PC-9 (cell line): Measurements from ENCODE around the gene IFNA1. TPM values are rescaled to one million over a fixed set of nuclear protein-coding genes. Genes with fewer than 3 reads are reported as not detected.

Experiments used
- BruUV-seq: library from RNA; stranded (reverse); fragments of 400-500 nt; replicated peaks from 2 replicates; lab custom pipeline; 2021; lab: Mats Ljungman, UMichigan
- CTCF ChIA-PET: fragments of 300-600 bp; sonication (Branson Sonifier 250); formaldehyde crosslinking; loops from one replicate; lab custom pipeline; 2022; ENCODE audit warnings: antibody characterized with exemption; lab: Charles Lee
- POLR2A ChIA-PET: fragments of 300-600 bp; sonication (Branson Sonifier 250); formaldehyde crosslinking; loops from one replicate; lab custom pipeline; 2022; ENCODE audit warnings: antibody characterized with exemption; ENCODE audit not compliant: unreplicated experiment; lab: Charles Lee
- DNase-seq, 2 experiments: peaks; one replicate each; pipeline versions ENCODE4 v3.0.0 to v3.0.0-alpha.2; 2015 to 2022; ENCODE audit warnings: mixed read lengths in 1 of 2
- H2AFZ ChIP-seq: fragments of 200-600 bp; sonication (generic); 2 replicates; pipeline ENCODE4 v1.8.1; 2017; ENCODE audit warnings: antibody characterized with exemption
- H3F3A ChIP-seq: fragments of 200-600 bp; sonication (generic); 2 replicates; pipeline ENCODE4 v1.8.1; 2017; ENCODE audit warnings: antibody characterized with exemption, mild to moderate bottlenecking, low read depth; ENCODE audit not compliant: insufficient read depth
- H3K27ac ChIP-seq: fragments of 200-600 bp; sonication (generic); 2 replicates; pipeline ENCODE4 v1.6.1; 2016; ENCODE audit warnings: mixed run types
- H3K27me3 ChIP-seq: fragments of 200-600 bp; sonication (generic); 2 replicates; pipeline ENCODE4 v1.6.1; 2016; ENCODE audit warnings: low read depth, mixed run types; ENCODE audit not compliant: insufficient read depth
- H3K36me3 ChIP-seq: fragments of 200-600 bp; sonication (generic); 2 replicates; pipeline ENCODE4 v1.6.1; 2016; ENCODE audit warnings: low read depth, mixed run types
- H3K4me1 ChIP-seq: fragments of 200-600 bp; sonication (generic); replicated peaks from 2 replicates; pipeline ENCODE4 v1.6.1; 2016; ENCODE audit warnings: mixed run types; ENCODE audit not compliant: insufficient read depth
- H3K4me2 ChIP-seq: fragments of 200-600 bp; sonication (generic); 2 replicates; pipeline ENCODE4 v1.6.1; 2017; ENCODE audit warnings: mixed run types
- H3K4me3 ChIP-seq: fragments of 200-600 bp; sonication (generic); 2 replicates; pipeline ENCODE4 v1.6.1; 2016; ENCODE audit warnings: mixed run types
- H3K79me2 ChIP-seq: fragments of 200-600 bp; sonication (generic); 2 replicates; pipeline ENCODE4 v1.6.1; 2017; ENCODE audit warnings: low read depth, mixed run types
- H3K9me2 ChIP-seq: fragments of 200-600 bp; sonication (generic); 2 replicates; pipeline ENCODE4 v1.8.1; 2017; ENCODE audit warnings: mild to moderate bottlenecking; ENCODE audit not compliant: insufficient read depth
- H3K9me3 ChIP-seq: fragments of 200-600 bp; sonication (generic); 2 replicates; pipeline ENCODE4 v1.8.1; 2016; ENCODE audit warnings: low read depth; ENCODE audit not compliant: insufficient read depth
- H4K20me1 ChIP-seq: fragments of 200-600 bp; sonication (generic); 2 replicates; pipeline ENCODE4 v1.8.1; 2017; ENCODE audit not compliant: insufficient read depth
- EZH2 ChIP-seq: fragments of 200-600 bp; sonication (generic); IDR thresholded peaks from 2 replicates; pipeline ENCODE4 v1.8.0; 2017; ENCODE audit warnings: antibody characterized with exemption, low read depth
- intact Hi-C: fragments of 100-400 bp; cut with micrococcal nuclease; formaldehyde crosslinking; loops from one replicate; pipeline ENCODE4 v1.10.0; 2022; ENCODE audit not compliant: unreplicated experiment
- total RNA-seq: library from RNA; stranded (reverse); gene quantifications from 2 replicates; pipeline ENCODE4 v1.2.3, GENCODE V29; 2021
- TF ChIP-seq, protein P1 (sequence below): fragments of 200-600 bp; sonication (generic); conservative IDR thresholded peaks from 2 replicates; pipeline ENCODE4 v1.6.1; 2017; ENCODE audit warnings: mixed run types, antibody characterized with exemption, mild to moderate bottlenecking, moderate library complexity

The IFNA1 gene
- total RNA-seq, 1 experiment from 2014 or later, result not detected

DNA sequence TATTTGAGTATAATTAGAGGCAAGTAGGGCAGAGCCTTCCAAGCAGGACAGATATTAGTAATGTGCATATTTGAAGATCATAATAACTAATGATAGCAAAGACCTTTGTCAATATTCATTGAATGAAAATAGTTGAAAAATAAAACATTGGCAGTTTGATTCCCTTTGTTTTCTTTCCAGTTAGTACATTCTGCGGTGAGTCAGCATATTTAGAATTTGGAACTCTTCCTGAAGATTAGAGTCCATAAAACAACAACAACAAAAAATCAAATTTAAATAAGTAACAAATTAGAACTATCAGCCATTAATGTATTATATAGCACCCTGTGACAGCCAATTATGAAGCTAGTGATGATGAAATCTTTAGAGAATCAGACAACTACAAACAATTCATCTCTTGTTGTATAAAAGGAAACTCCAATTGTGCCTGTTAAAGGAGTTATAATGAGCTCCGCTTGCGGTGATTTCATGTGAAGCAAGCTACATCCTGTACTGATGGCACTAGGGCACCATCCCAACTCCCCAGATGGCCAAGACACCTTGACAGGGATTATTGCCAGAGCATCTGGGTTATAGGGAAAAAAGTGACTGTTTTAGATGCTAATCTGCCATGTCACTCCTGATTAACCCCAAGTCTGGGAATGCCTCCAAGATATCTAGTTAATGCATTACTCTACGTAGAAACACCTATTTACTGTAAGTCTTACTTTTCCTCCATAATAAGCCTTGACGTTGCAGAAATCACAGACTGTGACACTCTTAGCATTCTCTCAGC lies 24.6 kb upstream of the IFNA1 start:
- no peaks in the 10 kb centered on the region for H3F3A ChIP-seq
- H3K4me1 ChIP-seq, result no peaks in the 10 kb centered on the region
- H3K79me2 ChIP-seq, result no peaks in the 10 kb centered on the region
- no peak overlapping the region for H3K27ac ChIP-seq
- intact Hi-C loops, result no loop called here
- TF ChIP-seq, protein P1, sequence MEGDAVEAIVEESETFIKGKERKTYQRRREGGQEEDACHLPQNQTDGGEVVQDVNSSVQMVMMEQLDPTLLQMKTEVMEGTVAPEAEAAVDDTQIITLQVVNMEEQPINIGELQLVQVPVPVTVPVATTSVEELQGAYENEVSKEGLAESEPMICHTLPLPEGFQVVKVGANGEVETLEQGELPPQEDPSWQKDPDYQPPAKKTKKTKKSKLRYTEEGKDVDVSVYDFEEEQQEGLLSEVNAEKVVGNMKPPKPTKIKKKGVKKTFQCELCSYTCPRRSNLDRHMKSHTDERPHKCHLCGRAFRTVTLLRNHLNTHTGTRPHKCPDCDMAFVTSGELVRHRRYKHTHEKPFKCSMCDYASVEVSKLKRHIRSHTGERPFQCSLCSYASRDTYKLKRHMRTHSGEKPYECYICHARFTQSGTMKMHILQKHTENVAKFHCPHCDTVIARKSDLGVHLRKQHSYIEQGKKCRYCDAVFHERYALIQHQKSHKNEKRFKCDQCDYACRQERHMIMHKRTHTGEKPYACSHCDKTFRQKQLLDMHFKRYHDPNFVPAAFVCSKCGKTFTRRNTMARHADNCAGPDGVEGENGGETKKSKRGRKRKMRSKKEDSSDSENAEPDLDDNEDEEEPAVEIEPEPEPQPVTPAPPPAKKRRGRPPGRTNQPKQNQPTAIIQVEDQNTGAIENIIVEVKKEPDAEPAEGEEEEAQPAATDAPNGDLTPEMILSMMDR, result no peak
- TF ChIP-seq EZH2, result no peak
- H3K36me3 ChIP-seq, result no peaks in the 10 kb centered on the region
- no peaks in the 10 kb centered on the region for H3K9me2 ChIP-seq
- no peak overlapping the region for H3K4me2 ChIP-seq
- H2AFZ ChIP-seq, result no peak overlapping the region
- no peak overlapping the region for H3K4me3 ChIP-seq
- no peaks in the 10 kb centered on the region for H3K27me3 ChIP-seq
- BruUV-seq, result no TSS peak
- no peaks in the 10 kb centered on the region for H4K20me1 ChIP-seq
- H3K9me3 ChIP-seq, result no peaks in the 10 kb centered on the region
- no peak for DNase-seq
- POLR2A ChIA-PET, result no interaction called here
- CTCF ChIA-PET, result no interaction called here

DNA sequence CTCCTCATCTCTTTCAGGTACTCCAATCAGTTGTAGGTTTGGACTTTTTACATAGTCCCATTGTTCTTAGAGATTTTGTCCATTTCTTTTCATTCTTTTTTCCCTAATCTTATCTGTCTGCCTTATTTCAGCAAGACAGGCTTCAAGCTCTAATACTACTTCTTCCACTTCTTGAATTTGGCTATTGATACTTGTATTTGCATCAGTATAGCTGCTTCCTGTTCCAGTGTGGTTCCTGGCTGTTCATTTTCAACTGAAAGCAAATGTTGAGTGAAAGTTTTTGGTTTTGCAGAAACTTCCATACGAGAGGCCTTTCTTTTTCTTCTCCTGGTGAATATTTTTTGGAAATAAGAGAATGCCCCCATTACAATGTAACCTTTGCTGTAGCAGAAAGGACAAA lies 12.0 kb upstream of the IFNA1 start:
- CTCF ChIA-PET, result no interaction called here
- no peaks in the 10 kb centered on the region for H3K4me1 ChIP-seq
- no peaks in the 10 kb centered on the region for H3K79me2 ChIP-seq
- no peak for TF ChIP-seq EZH2
- TF ChIP-seq, protein P1, result no peak
- no peaks in the 10 kb centered on the region for H3K9me3 ChIP-seq
- no peaks in the 10 kb centered on the region for H3K27me3 ChIP-seq
- H3K27ac ChIP-seq, result no peak overlapping the region
- H3K4me2 ChIP-seq, result no peak overlapping the region
- H4K20me1 ChIP-seq, result no peaks in the 10 kb centered on the region
- no peak overlapping the region for H3K4me3 ChIP-seq
- no peak for DNase-seq
- POLR2A ChIA-PET, result no interaction called here
- H3F3A ChIP-seq, result no peaks in the 10 kb centered on the region
- no peaks in the 10 kb centered on the region for H3K36me3 ChIP-seq
- H2AFZ ChIP-seq, result no peak overlapping the region
- intact Hi-C loops, result no loop called here
- no peaks in the 10 kb centered on the region for H3K9me2 ChIP-seq
- BruUV-seq, result no TSS peak

DNA sequence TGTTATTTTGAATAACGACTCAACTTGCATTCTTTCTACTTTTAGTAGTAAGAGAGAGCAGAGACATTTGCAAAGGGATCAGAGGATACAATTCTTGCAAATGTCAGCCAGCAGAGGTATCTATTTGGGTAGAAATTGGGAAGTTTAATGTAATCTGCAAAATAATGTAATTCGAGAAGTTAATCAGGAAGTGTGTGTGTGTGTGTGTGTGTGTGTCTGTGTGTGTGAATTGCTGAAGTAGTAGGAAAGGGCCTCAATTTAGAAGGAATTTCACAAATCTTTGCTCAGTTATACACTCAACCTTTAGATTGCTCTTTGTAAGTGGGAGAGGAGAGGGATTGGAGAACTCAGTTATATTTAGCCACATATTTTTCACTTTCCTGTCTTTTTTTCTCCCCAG lies 11.0 kb upstream of the IFNA1 start:
- H3K4me1 ChIP-seq, result no peaks in the 10 kb centered on the region
- no peaks in the 10 kb centered on the region for H3K79me2 ChIP-seq
- no peaks in the 10 kb centered on the region for H3K27me3 ChIP-seq
- ChIA-PET POLR2A (no interaction called here), CTCF (no interaction called here)
- no peak for DNase-seq
- no peaks in the 10 kb centered on the region for H3K9me2 ChIP-seq
- no peak overlapping the region for H2AFZ ChIP-seq
- intact Hi-C loops, result no loop called here
- TF ChIP-seq EZH2, result no peak
- TF ChIP-seq, protein P1, result no peak
- no peak overlapping the region for H3K4me3 ChIP-seq
- no peak overlapping the region for H3K4me2 ChIP-seq
- no peaks in the 10 kb centered on the region for H3K9me3 ChIP-seq
- H3F3A ChIP-seq, result no peaks in the 10 kb centered on the region
- no peaks in the 10 kb centered on the region for H4K20me1 ChIP-seq
- no TSS peak for BruUV-seq
- H3K36me3 ChIP-seq, result no peaks in the 10 kb centered on the region
- no peak overlapping the region for H3K27ac ChIP-seq
